ENCODE measurements around the gene FHL5. TPM values are rescaled to one million over a fixed set of nuclear protein-coding genes. Genes with fewer than 3 reads are reported as not detected.
"Not testable (repeated sequence)": the region's sequence is repeated elsewhere in the genome, so short reads cannot be mapped to it uniquely, and the experiment has no call there.

Gene FHL5
- total RNA-seq, 2 donors from 2014 or later = 47.3 to 98.8 TPM

GRCh38 chr6:96631248-96631647, 68.3 kb downstream of the FHL5 start:
- no peak overlapping the region for H3K4me3 ChIP-seq
- DNase-seq (ENCODE audit: low spot score) (no peak), ATAC-seq (ENCODE audit: insufficient number of reproducible peaks, low FRiP score, low read depth) (no peak)
- no peaks in the 10 kb centered on the region for H3K4me1 ChIP-seq (ENCODE audit: control insufficient read depth in 1 of 2, low read depth in 2 of 2)
- H3K27ac ChIP-seq = no peak overlapping the region
- no peaks in the 10 kb centered on the region for H3K27me3 ChIP-seq (replicated peaks; ENCODE audit: insufficient read depth)
- no peaks in the 10 kb centered on the region for H3K9me3 ChIP-seq
- H3K36me3 ChIP-seq = no peaks in the 10 kb centered on the region
- no peak for TF ChIP-seq CTCF (IDR thresholded peaks at IDR 0.05)

- not testable (repeated sequence) for H3K27ac ChIP-seq; DNase-seq (ENCODE audit: low spot score); H3K4me1 ChIP-seq (ENCODE audit: control insufficient read depth in 1 of 2, low read depth in 2 of 2); H3K9me3 ChIP-seq; H3K36me3 ChIP-seq; ATAC-seq (ENCODE audit: insufficient number of reproducible peaks, low FRiP score, low read depth); H3K27me3 ChIP-seq (replicated peaks; ENCODE audit: insufficient read depth); H3K4me3 ChIP-seq
Observed at GRCh38 chr6:96637979-96638378, 75.1 kb downstream of the FHL5 start.

GRCh38 chr6:96645106-96645505, 82.2 kb downstream of the FHL5 start:
- peak overlapping the region; percentile 49 for H3K4me3 ChIP-seq
- ATAC-seq (ENCODE audit: insufficient number of reproducible peaks, low FRiP score, low read depth) = no peak
- H3K36me3 ChIP-seq = no peaks in the 10 kb centered on the region

GRCh38 chr6:96649926-96650325, 87.0 kb downstream of the FHL5 start:
- DNase-seq (ENCODE audit: low spot score) = no peak
- no peak for TF ChIP-seq CTCF (IDR thresholded peaks at IDR 0.05)

More at GRCh38 chr6:96645106-96645505, 82.2 kb downstream of the FHL5 start:
- no peak overlapping the region for H3K27ac ChIP-seq
- H3K27me3 ChIP-seq (replicated peaks; ENCODE audit: insufficient read depth) = no peaks in the 10 kb centered on the region
- no peak for DNase-seq (ENCODE audit: low spot score)
- TF ChIP-seq CTCF (IDR thresholded peaks at IDR 0.05) = no peak
- H3K4me1 ChIP-seq (ENCODE audit: control insufficient read depth in 1 of 2, low read depth in 2 of 2) = no peaks in the 10 kb centered on the region
- no peaks in the 10 kb centered on the region for H3K9me3 ChIP-seq

GRCh38 chr6:96651816-96652215, 88.9 kb downstream of the FHL5 start:
- no peaks in the 10 kb centered on the region for H3K9me3 ChIP-seq
- H3K4me1 ChIP-seq (ENCODE audit: control insufficient read depth in 1 of 2, low read depth in 2 of 2) = no peaks in the 10 kb centered on the region
- DNase-seq (ENCODE audit: low spot score) = no peak
- no peak for TF ChIP-seq CTCF (IDR thresholded peaks at IDR 0.05)
- H3K27ac ChIP-seq = no peak overlapping the region
- H3K27me3 ChIP-seq (replicated peaks; ENCODE audit: insufficient read depth) = no peaks in the 10 kb centered on the region
- no peak for ATAC-seq (ENCODE audit: insufficient number of reproducible peaks, low FRiP score, low read depth)
- no peak overlapping the region for H3K4me3 ChIP-seq
- H3K36me3 ChIP-seq = no peaks in the 10 kb centered on the region

More at GRCh38 chr6:96649926-96650325, 87.0 kb downstream of the FHL5 start:
- Histone ChIP-seq H3K9me3 (no peaks in the 10 kb centered on the region), H3K36me3 (no peaks in the 10 kb centered on the region), H3K27ac (no peak overlapping the region), H3K27me3 (replicated peaks; ENCODE audit: insufficient read depth) (no peaks in the 10 kb centered on the region), H3K4me1 (ENCODE audit: control insufficient read depth in 1 of 2, low read depth in 2 of 2) (no peaks in the 10 kb centered on the region), H3K4me3 (no peak overlapping the region)
- no peak for ATAC-seq (ENCODE audit: insufficient number of reproducible peaks, low FRiP score, low read depth)

- Histone ChIP-seq H3K4me3 (no peak overlapping the region), H3K27ac (no peak overlapping the region)
Observed at GRCh38 chr6:96652552-96652951, 89.6 kb downstream of the FHL5 start.

More at GRCh38 chr6:96652552-96652951, 89.6 kb downstream of the FHL5 start:
- ATAC-seq (ENCODE audit: insufficient number of reproducible peaks, low FRiP score, low read depth) (no peak), DNase-seq (ENCODE audit: low spot score) (no peak)
- Histone ChIP-seq H3K9me3 (no peaks in the 10 kb centered on the region), H3K27me3 (replicated peaks; ENCODE audit: insufficient read depth) (no peaks in the 10 kb centered on the region), H3K36me3 (no peaks in the 10 kb centered on the region), H3K4me1 (ENCODE audit: control insufficient read depth in 1 of 2, low read depth in 2 of 2) (no peaks in the 10 kb centered on the region)
- TF ChIP-seq CTCF (IDR thresholded peaks at IDR 0.05) = no peak

Data from thoracic aorta (tissue), 2 donors.